Measurements from ENCODE around the gene GLT8D2. TPM values are rescaled to one million over a fixed set of nuclear protein-coding genes. Genes with fewer than 3 reads are reported as not detected.
"Not testable (repeated sequence)": the region's sequence is repeated elsewhere in the genome, so short reads cannot be mapped to it uniquely, and the experiment has no call there.

GLT8D2 gene
- total RNA-seq, 1 donor from 2014 or later, result 6.3 TPM

DNA sequence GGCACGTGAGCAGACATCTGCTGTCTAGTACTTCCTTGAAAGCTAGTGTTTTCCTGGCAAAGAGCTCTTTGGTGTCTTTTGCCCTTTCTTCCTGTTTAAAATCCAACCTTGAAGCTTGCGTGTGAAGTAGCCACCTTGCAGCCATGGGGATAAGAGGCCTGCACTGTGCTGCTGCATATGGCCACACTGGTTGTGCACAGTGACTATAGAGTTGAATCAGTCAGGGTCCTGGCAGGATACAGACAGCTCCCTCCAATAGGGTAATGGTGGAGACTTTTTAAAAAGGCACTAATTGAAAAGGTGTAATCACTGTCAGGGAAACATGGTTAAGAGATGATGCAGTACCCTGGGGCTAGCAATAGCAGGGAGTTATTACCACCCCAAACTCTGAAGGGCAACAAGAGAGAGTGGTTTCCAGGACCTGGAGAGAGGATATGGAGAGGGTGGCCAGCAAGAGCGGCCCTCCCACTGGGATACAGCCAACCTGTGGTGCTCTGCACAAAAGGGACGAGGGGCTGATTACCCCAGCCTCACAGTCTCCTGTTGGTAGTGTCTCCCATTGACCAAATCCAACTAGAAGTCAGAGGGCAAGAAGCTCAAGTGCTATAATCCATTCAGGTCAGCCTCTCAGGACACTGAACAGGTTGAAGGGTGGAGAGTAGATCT is 4.8 kb upstream of the GLT8D2 start:
- DNase-seq (ENCODE audit: low spot score), result no peak

DNA sequence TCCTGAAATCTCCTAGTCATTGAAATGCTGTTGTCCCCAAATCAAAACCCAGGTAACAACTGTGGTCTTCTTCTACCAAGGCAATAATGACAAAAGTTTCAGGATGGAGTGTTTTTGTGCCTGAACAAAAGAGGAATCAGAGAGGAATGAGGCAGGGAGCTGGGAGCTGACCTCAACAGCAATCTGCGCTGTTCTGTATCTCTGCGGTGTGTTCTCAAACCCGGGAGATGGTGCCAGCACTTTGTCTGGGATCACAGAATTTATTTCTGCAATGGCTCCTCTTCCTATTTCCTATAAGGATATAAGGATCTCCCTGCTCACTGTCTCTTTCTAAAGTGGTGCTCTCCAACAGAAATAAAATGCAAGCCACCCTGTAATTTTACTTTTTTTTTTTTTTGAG is 449 bp upstream of the GLT8D2 start:
- no peak for DNase-seq (ENCODE audit: low spot score)

DNA sequence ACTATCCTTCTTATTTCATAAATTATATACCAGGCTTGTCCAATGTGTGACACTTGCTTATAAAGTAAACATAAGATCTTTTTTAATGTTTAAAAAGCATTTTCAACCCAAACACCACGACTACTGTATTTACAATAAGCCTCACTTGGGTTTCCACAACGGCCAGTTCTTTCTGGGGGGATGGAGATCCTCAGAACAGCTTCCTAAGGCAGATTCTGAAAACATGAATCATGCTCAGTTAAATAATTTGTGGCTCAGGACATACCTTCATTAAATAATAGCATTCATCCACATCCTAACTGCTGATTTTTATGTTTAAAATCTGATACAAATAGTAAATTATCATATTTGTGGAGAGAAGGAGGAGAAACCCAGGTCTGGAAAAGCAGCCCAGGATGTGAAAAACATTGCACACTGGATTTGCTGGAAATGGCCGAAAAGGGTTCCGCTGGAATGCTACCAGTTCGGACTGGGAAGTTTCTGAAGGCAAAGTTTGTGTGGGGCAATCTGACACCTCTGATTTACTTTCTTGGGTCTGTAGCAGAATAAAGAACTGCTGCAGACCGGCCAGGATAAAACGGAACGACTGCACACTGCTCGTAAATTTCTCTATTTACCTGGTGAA is 597 bp downstream of the GLT8D2 start:
- no peak for DNase-seq (ENCODE audit: low spot score)

DNA sequence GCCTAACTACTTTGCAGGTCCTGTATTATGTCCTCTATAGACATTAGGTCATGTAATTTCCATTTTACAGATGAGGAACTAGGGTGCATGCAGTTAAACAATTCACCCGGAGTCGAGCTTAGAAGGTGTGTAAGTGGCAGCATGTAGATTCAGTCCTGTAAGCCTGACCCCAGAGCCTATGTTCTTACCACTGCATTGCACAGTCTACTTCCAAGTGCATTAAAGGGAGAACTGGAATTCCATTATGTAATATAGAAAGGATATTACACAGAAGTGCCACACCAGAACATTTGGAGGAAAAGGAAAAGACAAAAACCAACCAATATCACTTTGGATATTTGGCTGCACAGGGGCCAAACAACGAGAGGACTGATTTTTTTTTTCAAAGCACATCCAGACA is 1.2 kb downstream of the GLT8D2 start:
- no peak for DNase-seq (ENCODE audit: low spot score)

DNA sequence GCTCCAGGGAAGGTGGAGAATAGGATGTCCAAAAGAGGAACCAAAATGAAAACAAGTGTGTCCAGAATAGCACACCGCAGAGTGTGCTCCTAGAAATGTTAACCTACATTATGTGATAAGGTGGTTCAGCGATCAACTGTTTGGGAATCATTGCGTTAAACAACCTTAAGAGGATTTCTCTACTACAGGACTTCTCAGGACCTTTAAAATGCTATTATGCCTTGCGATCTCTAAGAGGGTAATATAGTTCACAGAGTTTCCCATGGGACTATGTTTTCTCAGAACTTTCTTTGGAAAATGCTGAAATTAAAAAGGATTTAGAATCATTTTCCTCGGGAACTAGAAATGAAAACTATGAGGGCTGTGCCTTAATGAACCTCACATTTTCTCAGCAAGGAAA is 1.8 kb downstream of the GLT8D2 start:
- DNase-seq (ENCODE audit: low spot score), result no peak

DNA sequence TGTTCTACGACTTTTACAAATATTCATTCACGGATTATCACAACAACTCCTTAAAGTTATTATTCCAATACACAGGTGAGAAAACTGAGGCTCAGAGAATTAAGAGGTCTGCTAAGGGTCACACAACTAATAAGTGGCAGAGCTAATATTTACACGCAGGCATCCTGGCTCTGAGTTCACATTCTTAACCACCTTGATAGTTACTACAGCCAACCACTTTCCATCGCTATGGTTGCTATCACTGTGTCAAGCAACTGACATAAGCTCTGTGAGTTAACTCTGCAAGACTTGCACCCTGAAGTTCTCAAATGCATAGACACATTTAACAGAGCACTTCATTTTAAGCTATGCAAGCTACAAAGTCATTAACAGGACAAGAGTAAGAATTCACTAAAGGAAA is 3.7 kb downstream of the GLT8D2 start:
- DNase-seq (ENCODE audit: low spot score), result no peak

DNA sequence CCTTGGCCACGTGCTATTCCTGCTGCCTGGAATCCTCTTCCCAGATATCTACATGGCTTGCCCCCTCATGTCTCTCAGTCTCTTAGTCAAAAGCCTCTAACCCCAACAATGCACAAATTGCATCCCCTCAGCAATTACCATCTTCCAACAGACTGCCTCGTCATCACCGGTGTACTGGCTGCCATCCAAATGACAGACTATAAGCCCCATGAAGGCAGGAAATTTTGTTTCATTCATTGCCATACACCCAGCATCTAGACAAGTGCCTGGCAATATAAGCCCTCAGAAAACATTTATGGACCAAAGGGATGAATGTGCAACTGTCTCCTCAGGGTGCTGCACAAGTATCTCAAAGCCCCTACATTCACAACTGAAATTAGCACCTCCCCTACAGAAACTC is 5.8 kb downstream of the GLT8D2 start:
- DNase-seq (ENCODE audit: low spot score), result no peak

DNA sequence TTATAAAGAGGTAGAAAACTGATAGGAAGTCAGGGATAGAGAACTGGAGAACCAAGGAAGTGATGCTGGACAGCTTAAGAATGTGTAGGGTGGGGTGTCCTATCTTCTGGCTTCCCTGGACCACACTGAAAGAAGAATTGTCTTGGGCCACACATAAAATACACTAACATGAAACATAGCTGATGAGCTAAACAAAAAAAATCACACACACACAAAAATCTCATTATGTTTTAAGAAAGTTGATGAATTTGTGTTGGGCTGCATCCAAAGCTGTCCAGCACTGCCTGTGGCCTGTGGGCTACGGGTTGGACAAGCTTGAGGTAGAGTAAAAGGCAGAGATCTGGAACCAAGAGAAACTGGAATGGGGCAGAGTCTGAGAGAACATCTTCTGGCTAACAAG is 7.4 kb downstream of the GLT8D2 start:
- DNase-seq (ENCODE audit: low spot score), result no peak

DNA sequence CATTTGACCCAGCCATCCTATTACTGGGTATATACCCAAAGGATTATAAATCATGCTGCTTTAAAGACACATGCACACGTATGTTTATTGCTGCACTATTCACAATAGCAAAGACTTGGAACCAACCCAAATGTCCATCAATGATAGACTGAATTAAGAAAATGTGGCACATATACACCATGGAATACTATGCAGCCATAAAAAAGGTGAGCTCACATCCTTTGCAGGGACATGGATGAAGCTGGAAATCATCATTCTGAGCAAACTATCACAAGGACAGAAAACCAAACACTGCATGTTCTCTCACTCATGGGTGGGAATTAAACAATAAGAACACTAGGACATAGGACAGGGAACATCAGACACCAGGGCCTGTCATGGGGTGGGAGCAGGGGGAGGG is 10.2 kb downstream of the GLT8D2 start:
- not testable (repeated sequence) for DNase-seq (ENCODE audit: low spot score)

DNA sequence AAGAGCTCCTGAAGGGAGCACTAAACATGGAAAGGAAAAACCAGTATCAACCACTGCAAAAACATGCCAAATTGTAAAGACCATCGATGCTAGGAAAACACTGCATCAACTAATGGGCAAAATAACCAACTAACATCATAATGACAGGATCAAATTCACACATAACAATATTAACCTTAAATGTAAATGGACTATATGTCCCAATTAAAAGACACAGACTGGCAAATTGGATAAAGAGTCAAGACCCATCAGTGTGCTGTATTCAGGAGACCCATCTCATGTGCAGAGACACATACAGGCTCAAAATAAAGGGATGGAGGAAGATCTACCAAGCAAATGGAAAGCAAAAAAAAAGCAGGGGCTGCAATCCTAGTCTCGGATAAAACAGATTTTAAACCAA is 13.8 kb downstream of the GLT8D2 start:
- not testable (repeated sequence) for DNase-seq (ENCODE audit: low spot score)

DNA sequence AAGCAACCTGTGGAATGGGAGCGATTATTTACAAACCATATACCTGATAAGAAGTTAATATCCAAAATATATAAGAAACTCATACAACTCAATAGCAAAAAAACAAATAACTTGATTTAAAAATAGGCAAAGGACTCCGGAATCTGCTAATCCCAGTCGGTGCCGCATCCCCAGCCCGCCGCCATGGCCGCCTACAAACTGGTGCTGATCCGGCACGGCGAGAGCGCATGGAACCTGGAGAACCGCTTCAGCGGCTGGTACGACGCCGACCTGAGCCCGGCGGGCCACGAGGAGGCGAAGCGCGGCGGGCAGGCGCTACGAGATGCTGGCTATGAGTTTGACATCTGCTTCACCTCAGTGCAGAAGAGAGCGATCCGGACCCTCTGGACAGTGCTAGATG is 19.4 kb downstream of the GLT8D2 start:
- not testable (repeated sequence) for DNase-seq (ENCODE audit: low spot score)

DNA sequence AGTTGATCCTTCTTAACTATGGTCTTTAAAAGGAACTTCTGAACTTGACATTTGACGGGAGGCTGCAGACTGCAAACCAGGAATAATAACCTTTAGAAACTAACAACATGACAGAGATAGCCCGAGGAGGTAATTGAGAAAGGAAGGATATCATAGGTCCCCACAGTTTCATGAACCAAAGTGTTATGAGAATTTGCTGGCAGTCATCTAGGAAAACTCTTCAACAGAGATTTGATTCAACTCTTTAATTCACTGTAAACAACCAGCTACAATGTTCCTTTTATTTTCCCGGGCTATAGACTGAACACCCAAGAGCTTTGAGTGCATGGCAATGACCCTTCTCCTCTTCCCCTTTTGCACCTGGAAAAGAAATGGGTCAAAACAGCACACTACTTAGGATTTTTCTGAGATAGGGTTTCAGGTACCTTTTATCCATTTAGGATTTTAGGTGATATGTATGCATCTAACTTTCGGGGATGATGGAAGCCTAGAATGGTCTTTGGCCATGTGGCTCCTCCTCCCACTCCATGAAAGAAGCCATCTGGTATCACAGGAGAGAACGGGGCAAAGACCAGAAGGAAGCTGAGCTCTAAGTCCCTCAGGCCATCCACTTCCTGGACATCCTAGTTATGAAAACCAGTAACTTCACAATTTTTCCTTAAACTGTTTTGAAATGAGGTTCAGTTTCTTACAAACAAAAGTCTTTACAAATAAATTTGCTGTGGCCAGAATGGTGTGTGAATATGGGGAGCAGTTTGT is 23.0 kb downstream of the GLT8D2 start:
- DNase-seq (ENCODE audit: low spot score), result no peak

DNA sequence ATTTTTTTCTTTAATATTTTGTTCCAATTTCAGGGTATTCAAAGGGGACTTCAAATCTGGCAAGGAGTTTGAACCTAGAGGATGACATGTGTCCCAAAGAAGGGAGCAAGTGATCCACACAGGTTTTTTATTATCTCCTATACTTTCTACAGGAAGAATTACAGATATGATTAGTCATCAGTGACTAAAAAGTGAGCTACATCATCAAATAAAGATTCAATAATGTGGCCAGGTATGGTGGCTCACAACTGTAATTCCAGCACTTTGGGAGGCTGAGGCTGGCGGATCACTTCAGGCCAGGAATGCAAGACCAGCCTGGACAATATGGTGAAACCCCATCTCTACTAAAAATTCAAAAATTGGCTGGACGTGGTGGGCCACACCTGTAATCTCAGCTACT is 24.2 kb downstream of the GLT8D2 start:
- DNase-seq (ENCODE audit: low spot score), result no peak

DNA sequence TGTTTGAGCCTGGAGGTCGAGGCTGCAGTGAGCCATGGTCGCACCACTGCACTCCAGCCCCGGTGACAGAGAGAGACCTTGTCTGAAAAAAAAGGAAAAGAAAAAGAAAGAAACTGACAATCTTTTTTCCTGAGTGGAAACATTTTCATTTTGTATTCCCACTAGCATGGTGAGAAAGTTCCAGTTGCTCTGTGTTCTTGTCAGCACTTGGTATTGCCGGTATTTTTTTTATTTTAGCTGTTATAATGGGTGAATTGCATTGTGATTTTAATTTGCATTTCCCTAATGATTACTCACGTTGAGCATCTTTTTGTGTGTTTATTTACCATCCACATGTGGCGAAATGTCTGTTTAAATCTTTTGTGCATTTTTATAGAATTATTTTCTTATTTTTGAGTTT is 25.6 kb downstream of the GLT8D2 start:
- DNase-seq (ENCODE audit: low spot score), result no peak

DNA sequence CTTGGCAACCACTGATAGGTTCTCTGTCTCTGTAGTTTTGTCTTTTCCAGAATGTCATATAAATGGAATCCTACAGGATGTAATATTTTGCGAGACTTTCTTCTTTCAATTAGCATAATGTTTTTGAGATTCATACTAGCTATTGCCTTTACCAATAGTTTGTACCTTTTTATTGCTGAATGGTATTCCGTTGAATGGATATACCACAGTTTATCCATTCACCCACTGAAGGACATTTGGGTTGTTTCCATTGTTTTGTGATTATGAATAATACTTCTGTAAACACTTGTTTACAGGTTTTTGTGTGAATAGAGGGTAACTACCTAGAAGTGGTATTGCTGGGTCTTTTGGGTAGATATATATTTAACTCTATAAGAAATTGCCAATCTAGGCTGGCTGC is 26.3 kb downstream of the GLT8D2 start:
- DNase-seq (ENCODE audit: low spot score), result no peak

DNA sequence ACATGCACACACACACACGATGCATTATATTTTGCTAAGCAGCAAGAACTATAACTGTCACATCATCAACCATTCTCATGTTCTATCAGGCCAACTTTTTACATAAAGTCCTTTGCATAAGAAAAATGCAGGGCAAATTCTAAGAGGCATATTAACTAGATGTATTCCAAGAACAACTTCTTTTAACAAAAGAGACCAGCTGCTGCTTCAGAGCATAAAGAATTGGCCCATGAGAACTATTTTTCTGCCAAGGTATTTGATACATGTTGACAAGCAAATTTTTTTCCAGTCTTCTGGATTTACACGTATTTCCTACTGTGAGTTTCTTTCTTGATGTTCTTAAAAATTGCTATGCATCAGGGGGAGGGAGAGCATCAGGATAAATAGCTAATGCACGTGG is 27.2 kb downstream of the GLT8D2 start:
- no peak for DNase-seq (ENCODE audit: low spot score)

DNA sequence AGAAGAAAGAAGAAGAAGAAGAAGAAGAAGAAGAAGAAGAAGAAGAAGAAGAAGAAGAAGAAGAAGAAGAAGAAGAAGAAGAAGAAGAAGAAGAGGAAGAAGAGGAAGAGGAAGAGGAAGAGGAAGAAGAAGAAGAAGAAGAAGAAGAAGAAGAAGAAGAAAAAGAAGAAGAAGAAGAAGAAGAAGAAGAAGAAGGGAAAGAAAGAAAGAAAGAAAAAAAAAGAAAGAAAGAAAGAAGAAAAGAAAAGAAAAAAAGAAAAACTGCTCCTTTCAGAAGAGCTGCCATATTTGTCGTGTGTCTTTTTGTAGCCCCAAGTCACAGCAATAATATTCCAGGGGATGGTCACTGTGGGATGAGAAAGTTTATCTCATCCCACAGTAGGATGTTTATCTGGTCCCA is 28.1 kb downstream of the GLT8D2 start:
- DNase-seq (ENCODE audit: low spot score), result not testable (repeated sequence)

DNA sequence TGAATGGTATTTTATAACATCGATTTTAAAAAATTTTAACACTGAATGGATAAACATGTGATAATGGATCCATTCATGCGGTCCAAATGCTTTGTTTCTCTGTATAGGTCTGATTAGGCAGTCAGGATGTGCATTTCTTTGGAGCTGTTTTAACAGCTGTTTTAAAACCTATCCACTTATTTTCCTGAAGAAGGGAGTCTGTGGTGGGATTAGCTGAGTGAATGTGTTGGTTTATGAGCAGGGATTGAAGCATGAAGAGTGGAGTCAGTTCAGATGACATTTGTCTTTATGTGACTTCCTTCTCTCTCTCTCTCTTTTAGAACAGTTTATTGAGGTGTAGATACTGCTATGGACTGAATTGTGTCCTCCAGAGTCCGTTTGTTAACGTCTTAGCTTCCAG is 37.7 kb downstream of the GLT8D2 start:
- DNase-seq (ENCODE audit: low spot score), result no peak

DNA sequence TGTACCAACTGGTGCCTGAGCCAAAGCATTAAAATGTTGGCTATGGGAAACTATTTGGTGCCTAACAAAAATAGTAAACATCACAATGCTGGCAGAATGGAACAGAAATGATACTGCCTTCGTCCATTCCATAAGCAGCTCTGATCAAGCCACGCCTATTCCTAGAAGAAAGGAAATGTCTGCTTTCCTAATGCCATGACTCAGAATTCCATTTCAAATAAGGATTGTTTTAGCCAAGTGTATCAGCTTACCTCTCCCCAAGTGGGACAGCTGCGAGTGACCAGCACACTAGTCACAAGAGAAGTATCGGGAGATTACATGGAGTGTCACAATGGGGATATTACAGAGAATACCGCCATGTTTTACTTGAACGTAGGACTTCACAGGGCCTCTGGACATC is 38.7 kb downstream of the GLT8D2 start:
- no peak for DNase-seq (ENCODE audit: low spot score)

DNA sequence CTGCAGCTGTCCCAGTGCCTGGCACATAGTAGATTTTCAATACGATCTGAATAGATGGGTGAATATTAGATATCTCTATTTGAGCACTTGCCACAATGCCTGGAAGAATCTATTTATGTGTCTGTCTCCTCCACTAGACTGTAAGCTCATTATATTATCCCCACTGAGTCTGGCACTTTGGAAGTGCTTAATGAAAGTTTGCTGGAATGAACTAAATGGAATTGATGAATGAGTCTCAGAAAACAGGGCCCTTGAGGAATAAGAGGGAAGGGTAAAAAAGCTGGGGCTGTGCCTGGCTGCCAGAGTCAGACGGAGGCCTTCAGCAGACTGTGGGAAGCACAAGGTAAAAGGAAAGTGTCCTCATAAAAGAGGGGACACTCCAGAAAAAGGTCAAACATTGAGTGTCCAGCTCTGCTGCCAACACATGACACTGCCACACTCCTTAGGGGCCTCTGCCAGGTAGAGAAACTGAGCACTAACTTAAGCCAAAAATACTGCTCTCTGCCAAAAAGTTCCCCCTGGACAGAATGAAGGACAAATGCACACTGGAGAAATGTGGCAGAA is 39.3 kb downstream of the GLT8D2 start:
- no peak for DNase-seq (ENCODE audit: low spot score)

DNA sequence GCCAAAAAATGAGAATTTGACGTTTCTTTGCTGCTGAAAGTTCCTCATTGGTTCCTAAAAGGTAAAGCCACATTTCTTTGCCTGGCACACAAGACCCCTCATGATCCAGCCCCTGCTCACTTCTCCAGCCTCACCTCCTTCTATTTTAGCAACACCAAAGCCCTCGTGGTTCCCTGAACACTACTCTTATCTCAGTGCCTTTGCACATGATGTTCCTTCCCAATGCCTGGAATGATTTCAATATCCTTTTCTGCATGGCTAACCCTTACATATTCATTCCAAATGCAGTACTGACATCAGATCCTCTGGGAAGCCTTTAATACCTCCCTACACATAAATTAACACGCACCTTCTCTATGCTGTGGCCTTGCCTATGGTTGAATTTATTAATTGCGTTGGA is 39.9 kb downstream of the GLT8D2 start:
- DNase-seq (ENCODE audit: low spot score), result no peak

DNA sequence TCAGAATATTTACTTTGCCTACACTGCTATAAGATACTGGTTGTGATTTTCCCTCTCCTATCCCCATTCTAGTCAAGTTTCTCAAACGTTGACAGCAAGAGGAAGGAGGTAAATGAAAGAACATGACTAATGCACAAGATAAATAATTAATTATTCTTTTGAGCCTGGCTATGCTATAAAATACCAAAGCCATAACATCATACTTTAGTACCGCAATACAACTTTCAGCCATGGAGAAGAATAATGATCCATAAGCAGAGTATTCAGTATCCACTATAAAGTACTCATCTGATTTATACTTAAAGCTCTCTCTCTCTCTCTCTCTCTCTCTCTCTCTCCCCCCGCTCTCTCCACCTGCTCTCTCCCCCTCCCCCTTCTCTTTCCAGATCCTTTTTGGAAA is 43.1 kb downstream of the GLT8D2 start:
- DNase-seq (ENCODE audit: low spot score), result no peak
